Adrenal gland (tissue), 12 donors: ENCODE measurements around the gene ESPNL. TPM values are rescaled to one million over a fixed set of nuclear protein-coding genes. Genes with fewer than 3 reads are reported as not detected.

Experiments used
- DNase-seq, 7 donors: peaks; one replicate each; pipeline ENCODE4 v3.0.0-alpha.2; 2019 to 2020
- H3K27ac ChIP-seq, 5 donors: fragments of 200-600 bp; sonication (generic) in 4 of 5; 1 replicate in 3 of 5; 2 replicates in 2 of 5; pipeline versions ENCODE4 v1.5.1 to v1.8.0; 2016 to 2020; ENCODE audit warnings: mild to moderate bottlenecking in 1 of 5
- H3K27me3 ChIP-seq: fragments of 200-600 bp; 2 replicates; pipeline ENCODE4 v1.8.0; 2021
- H3K36me3 ChIP-seq, 2 donors: fragments of 200-600 bp; replicated peaks in 1 of 2; 1 replicate in 1 of 2; 2 replicates in 1 of 2; pipeline versions ENCODE4 v1.5.1 to v1.8.0; 2018 to 2022
- H3K4me1 ChIP-seq, 2 donors: fragments of 200-600 bp; replicated peaks in 1 of 2; 1 replicate in 1 of 2; 2 replicates in 1 of 2; pipeline versions ENCODE4 v1.5.1 to v1.8.0; 2018 to 2021
- H3K4me3 ChIP-seq, 4 donors: fragments of 200-600 bp; sonication (generic) in 3 of 4; one replicate each; pipeline ENCODE4 v1.5.1; 2016 to 2018
- H3K9me3 ChIP-seq, 3 donors: fragments of 200-600 bp; sonication (generic) in 1 of 3; replicated peaks in 1 of 3; 1 replicate in 2 of 3; 2 replicates in 1 of 3; pipeline versions ENCODE4 v1.5.1 to v1.8.0; 2016 to 2021
- POLR2A ChIP-seq, 2 donors: fragments of 450-650 bp; IDR thresholded peaks; one replicate each; pipeline ENCODE4 v1.6.1; 2017; ENCODE audit warnings: antibody characterized with exemption in 2 of 2, mild to moderate bottlenecking in 2 of 2, moderate library complexity in 1 of 2
- WGBS, 4 donors: extraction: QIAGEN DNeasy Blood & Tissue Kit in 2 of 4; methylation state at CpG; one replicate each; pipeline versions ENCODE4 v1.1.5 to v1.1.7; 2013 to 2017; 5-methylcytosine and 5-hydroxymethylcytosine counted together
- intact Hi-C, 2 donors: fragments of 100-400 bp; cut with DNase I; formaldehyde crosslinking; loops; one replicate each; pipeline versions ENCODE4 v1.14.1 to v1.15.0; 2022 to 2023
- polyA plus RNA-seq, 3 donors: library from polyadenylated mRNA; stranded (reverse); fragments of 200-250 nt in 2 of 3; fragments of 350-450 nt in 1 of 3; fragmentation: Illumina TruSeq in 1 of 3; extraction: RNeasy Lipid Tissue Mini Kit (QIAGEN cat#74804) in 1 of 3; gene quantifications; one replicate each; pipeline ENCODE4 v1.2.3, GENCODE V29; 2013 to 2014
- total RNA-seq, 9 donors: library from RNA; depleted of rRNA in 4 of 9; stranded (reverse); fragments of >200 nt in 4 of 9; fragments of 120-200 nt in 1 of 9; fragmentation: NEBNext Ultra II Directional in 1 of 9; extraction: Animal tissue kit (Norgen Biotek cat#: 25700) in 1 of 9; gene quantifications; one replicate each; pipeline versions ENCODE4 v1.1.0 to v1.2.4, GENCODE V29; 2013 to 2023
- TF ChIP-seq, protein P1 (sequence below), 6 experiments: fragments of 450-650 bp in 4 of 6; fragments of 200-600 bp in 2 of 6; sonication (generic) in 1 of 6; IDR thresholded peaks; 1 replicate in 5 of 6; 2 replicates in 1 of 6; pipeline versions ENCODE4 v1.5.1 to v1.8.0; 2016 to 2021; ENCODE audit warnings: antibody characterized with exemption in 6 of 6, mild to moderate bottlenecking in 2 of 6, moderate library complexity in 1 of 6
- donor health status: healthy with polysubstance abuse.
- donor health status: Bipolar disorder and iron deficiency.
- donor health status: DM: yes; HTN: yes; CAD: no.
- donor health status: DM: no; HTN: no; CAD: no.
- donor health status: DM: no; HTN: no; CAD: no.
- donor health status: DM: yes; HTN: yes; CAD: no.

ESPNL gene
- total and polyA plus RNA-seq, 12 donors = 0.03 to 5.9 (median 1.2) TPM; not detected in 5

DNA sequence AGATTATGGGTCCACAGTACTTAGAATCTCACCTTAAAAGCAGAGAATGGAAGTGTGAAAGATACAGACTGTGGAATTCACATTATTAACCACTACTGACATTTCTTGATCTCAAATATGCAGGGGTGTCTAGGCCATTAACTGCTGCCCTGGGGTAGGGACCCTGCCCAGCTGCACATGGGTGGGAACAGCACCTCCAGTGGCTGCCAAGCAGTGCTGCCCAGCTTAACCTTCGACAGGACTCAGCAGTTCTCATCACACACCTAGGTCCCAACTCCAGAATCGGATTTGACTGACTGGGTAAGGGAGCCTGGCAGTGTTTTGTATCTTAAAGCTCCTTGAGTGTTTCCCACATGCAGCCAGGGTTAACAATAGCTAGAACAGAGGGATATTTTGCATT lies 73.6 kb downstream of the ESPNL start:
- Histone ChIP-seq H3K27ac (no peak overlapping the region), H3K9me3 (no peaks in the 10 kb centered on the region), H3K27me3 (no peaks in the 10 kb centered on the region), H3K4me3 (no peak overlapping the region), H3K36me3 (peaks cover 0 to 83% of the 10 kb centered on the region in 2 donors), H3K4me1 (peaks cover 0 to 11% of the 10 kb centered on the region in 2 donors)
- WGBS, 4 donors = 92 to 100% (median 94%) methylated on average over 2 of the region's 2 CpGs
- TF ChIP-seq POLR2A (IDR thresholded peaks at IDR 0.05) = no peak
- TF ChIP-seq, protein P1, sequence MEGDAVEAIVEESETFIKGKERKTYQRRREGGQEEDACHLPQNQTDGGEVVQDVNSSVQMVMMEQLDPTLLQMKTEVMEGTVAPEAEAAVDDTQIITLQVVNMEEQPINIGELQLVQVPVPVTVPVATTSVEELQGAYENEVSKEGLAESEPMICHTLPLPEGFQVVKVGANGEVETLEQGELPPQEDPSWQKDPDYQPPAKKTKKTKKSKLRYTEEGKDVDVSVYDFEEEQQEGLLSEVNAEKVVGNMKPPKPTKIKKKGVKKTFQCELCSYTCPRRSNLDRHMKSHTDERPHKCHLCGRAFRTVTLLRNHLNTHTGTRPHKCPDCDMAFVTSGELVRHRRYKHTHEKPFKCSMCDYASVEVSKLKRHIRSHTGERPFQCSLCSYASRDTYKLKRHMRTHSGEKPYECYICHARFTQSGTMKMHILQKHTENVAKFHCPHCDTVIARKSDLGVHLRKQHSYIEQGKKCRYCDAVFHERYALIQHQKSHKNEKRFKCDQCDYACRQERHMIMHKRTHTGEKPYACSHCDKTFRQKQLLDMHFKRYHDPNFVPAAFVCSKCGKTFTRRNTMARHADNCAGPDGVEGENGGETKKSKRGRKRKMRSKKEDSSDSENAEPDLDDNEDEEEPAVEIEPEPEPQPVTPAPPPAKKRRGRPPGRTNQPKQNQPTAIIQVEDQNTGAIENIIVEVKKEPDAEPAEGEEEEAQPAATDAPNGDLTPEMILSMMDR (IDR thresholded peaks at IDR 0.05) = no peak
- DNase-seq = no peak
- intact Hi-C loops = no loop called here

DNA sequence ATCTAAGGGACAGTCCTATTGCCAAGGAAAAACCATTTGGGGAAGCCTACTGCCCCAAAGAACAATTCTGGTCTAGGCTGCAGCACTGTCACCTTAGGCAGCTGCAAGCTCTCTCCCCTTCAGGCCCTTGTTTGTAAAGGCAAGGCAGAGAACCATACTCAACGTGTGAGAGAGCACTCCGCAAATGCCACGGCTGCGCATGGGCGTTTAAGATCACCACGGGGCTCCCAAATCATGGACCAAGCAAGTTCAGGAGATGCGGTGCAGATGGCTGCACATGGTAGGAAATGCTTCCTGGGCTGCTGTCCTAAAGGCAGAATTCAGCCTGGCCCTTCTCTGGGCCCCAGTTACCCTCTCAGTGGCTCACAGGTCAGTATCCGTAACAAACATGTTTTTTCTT lies 74.2 kb downstream of the ESPNL start:
- Histone ChIP-seq H3K9me3 (no peaks in the 10 kb centered on the region), H3K4me1 (peaks cover 0 to 11% of the 10 kb centered on the region in 2 donors), H3K27ac (no peak overlapping the region), H3K27me3 (no peaks in the 10 kb centered on the region), H3K4me3 (no peak overlapping the region), H3K36me3 (peaks cover 0 to 83% of the 10 kb centered on the region in 2 donors)
- TF ChIP-seq, protein P1 (IDR thresholded peaks at IDR 0.05) = no peak
- no peak for TF ChIP-seq POLR2A (IDR thresholded peaks at IDR 0.05)
- no peak for DNase-seq
- intact Hi-C loops = no loop called here
- WGBS, 4 donors = 90 to 96% (median 96%) methylated on average over 8 of the region's 8 CpGs

DNA sequence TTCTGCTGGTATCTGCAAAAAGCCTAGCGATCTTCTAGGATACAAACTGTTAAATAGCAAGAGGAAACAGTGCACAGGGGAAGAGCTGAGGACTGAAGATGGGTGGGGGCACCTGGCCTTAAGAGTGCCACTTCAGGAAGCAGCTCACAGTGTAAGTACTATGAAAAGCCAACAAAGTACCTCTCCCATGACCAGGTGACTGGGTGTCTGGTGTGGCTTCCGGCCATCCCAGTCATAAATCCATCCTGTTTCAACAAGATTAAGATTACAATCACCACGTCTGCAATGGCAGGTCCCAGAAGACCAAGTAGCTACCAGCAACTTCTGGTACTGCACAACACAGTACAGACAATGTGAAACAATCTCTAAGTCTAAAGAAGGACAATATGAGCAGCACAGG lies 74.6 kb downstream of the ESPNL start:
- H3K4me3 ChIP-seq = no peak overlapping the region
- intact Hi-C loops = no loop called here
- WGBS, 4 donors = 79 to 87% (median 86%) methylated on average over 3 of the region's 3 CpGs
- H3K4me1 ChIP-seq = peaks cover 0 to 8% of the 10 kb centered on the region in 2 donors
- H3K9me3 ChIP-seq = no peaks in the 10 kb centered on the region
- H3K36me3 ChIP-seq = peaks cover 0 to 83% of the 10 kb centered on the region in 2 donors
- TF ChIP-seq POLR2A (IDR thresholded peaks at IDR 0.05) = no peak
- TF ChIP-seq, protein P1 (IDR thresholded peaks at IDR 0.05) = no peak
- no peaks in the 10 kb centered on the region for H3K27me3 ChIP-seq
- DNase-seq = no peak
- no peak overlapping the region for H3K27ac ChIP-seq

DNA sequence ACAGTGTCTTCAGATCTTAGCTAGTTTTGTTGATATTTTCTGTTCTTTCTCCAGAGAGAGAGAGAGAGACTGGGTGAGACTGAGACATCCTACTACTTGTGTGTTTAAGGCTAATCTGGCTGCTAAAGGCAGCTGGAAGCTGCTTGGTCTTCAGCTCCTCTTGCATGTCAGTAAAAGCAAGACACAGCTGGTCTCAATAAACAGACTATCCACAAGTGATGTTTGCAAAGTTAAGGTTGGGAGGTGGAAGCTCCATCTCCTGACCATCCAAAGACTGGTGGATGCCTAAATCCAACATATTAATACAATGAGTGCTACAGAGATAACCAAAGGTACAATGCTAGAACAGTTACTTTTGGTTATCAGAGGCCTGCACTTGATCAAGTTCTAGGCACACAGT lies 76.5 kb downstream of the ESPNL start:
- Histone ChIP-seq H3K27ac (no peak overlapping the region), H3K4me3 (no peak overlapping the region), H3K27me3 (no peaks in the 10 kb centered on the region), H3K36me3 (peaks cover 0 to 88% of the 10 kb centered on the region in 2 donors), H3K9me3 (no peaks in the 10 kb centered on the region), H3K4me1 (no peaks in the 10 kb centered on the region)
- TF ChIP-seq POLR2A (IDR thresholded peaks at IDR 0.05) = no peak
- TF ChIP-seq, protein P1 (IDR thresholded peaks at IDR 0.05) = no peak
- intact Hi-C loops = no loop called here
- peak in 1 of 7 donors; percentile 3 for DNase-seq
